Stimulated activated CD8-positive, alpha-beta memory T cell treated with anti-CD3 and anti-CD28 coated beads, Interleukin-12 subunit alpha, Interleukin-12 subunit beta, amount 100 ng/mL, for 4 hours (primary cell): ENCODE results near the gene SLC25A25.

Experiments
- DNase-seq: peaks from one replicate; pipeline ENCODE4 v3.0.0-alpha.2; 2020; ENCODE audit warnings: low read depth

SLC25A25 gene

GRCh38 chr9:128072144-128073021 lies 4.4 kb downstream of the SLC25A25 start:
- no peak for DNase-seq

GRCh38 chr9:128073253-128073886 lies 5.3 kb downstream of the SLC25A25 start:
- DNase-seq: no peak

- no peak for DNase-seq
These were observed 9.9 kb downstream of the SLC25A25 start for GRCh38 chr9:128077847-128078503.

GRCh38 chr9:128078504-128079434 lies 10.7 kb downstream of the SLC25A25 start:
- no peak for DNase-seq

GRCh38 chr9:128080206-128080605 lies 12.2 kb downstream of the SLC25A25 start:
- DNase-seq: no peak

- DNase-seq: no peak
These were observed 13.0 kb downstream of the SLC25A25 start for GRCh38 chr9:128081056-128081455.

- no peak for DNase-seq
These were observed 14.1 kb downstream of the SLC25A25 start for GRCh38 chr9:128082151-128082550.

- DNase-seq: no peak
These were observed 16.7 kb downstream of the SLC25A25 start for GRCh38 chr9:128084746-128085145.

- DNase-seq: no peak
These were observed 17.9 kb downstream of the SLC25A25 start for GRCh38 chr9:128085943-128086342.

- DNase-seq: no peak
These were observed 19.2 kb downstream of the SLC25A25 start for GRCh38 chr9:128087262-128087661.

GRCh38 chr9:128088253-128088945 lies 20.4 kb downstream of the SLC25A25 start:
- no peak for DNase-seq

GRCh38 chr9:128089299-128089698 lies 21.3 kb downstream of the SLC25A25 start:
- DNase-seq: no peak

GRCh38 chr9:128091144-128091543 lies 23.1 kb downstream of the SLC25A25 start:
- DNase-seq: no peak

- DNase-seq: no peak
These were observed 23.5 kb downstream of the SLC25A25 start for GRCh38 chr9:128091571-128091970.

GRCh38 chr9:128092199-128092977 lies 24.4 kb downstream of the SLC25A25 start:
- DNase-seq: no peak

GRCh38 chr9:128093011-128093410 lies 25.0 kb downstream of the SLC25A25 start:
- no peak for DNase-seq

- DNase-seq: peak; percentile 31
These were observed 26.3 kb downstream of the SLC25A25 start for GRCh38 chr9:128094166-128094949.

GRCh38 chr9:128094950-128095544 lies 27.0 kb downstream of the SLC25A25 start:
- no peak for DNase-seq
